GM08714 (cell line): ENCODE measurements around the gene TMEM117.
"Not testable (repeated sequence)": the region's sequence is repeated elsewhere in the genome, so short reads cannot be mapped to it uniquely, and the experiment has no call there.

Experiments
- H3K4me3 ChIP-seq: fragments of 200-500 bp; sonication (Bioruptor generic); 2 replicates; pipeline ENCODE4 v1.5.1; 2014; ENCODE audit warnings: mild to moderate bottlenecking, low read length, inconsistent platforms
- ZNF274 ChIP-seq: IDR thresholded peaks from 2 replicates; pipeline ENCODE4 v1.6.1; 2012; ENCODE audit warnings: mild to moderate bottlenecking, low read depth, low read length

TMEM117 gene

DNA sequence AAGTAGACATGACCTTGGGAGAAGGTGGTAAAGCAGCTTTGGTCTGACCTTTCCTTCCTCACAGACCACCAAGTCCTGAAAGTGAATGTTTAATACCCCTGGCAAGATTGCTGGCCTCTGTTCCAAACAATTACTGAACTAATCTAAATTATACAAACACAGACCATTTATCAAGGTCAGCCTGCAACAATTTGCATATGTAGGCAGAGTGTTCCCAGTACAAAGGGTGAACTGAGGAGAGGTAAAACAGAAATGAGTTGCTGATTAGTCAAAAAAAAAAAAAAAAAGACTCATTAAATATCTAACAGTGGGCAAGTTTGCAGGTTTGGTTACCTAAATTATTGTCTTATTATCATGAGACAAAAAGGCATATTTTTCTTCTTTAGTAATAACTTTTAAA lies 506.5 kb downstream of the TMEM117 start:
- TF ChIP-seq ZNF274, result no peak

DNA sequence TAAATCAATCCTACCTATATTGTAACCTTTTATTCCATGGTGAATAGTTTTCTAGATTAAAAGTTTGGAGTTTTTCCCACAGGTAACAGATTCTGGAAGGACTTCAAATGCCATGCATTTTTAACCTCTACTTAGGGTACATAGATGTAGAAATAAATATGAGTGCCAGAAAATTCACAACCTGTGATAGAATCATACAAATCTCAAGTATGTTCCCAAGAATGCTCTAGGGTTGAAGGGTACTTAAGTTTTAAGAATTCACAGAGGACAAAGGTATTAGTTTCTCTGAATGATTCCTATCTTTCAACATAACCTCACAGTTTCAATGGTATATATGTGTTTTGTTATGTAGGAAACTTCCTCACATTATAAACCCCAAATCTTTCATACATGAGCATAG lies 511.3 kb downstream of the TMEM117 start:
- H3K4me3 ChIP-seq, result no peak overlapping the region
- TF ChIP-seq ZNF274, result no peak

More for the DNA sequence above, 506.5 kb downstream of the TMEM117 start:
- H3K4me3 ChIP-seq, result no peak overlapping the region

GRCh38 chr12:44357494-44357893 lies 521.6 kb downstream of the TMEM117 start:
- H3K4me3 ChIP-seq, result no peak overlapping the region
- TF ChIP-seq ZNF274, result no peak

DNA sequence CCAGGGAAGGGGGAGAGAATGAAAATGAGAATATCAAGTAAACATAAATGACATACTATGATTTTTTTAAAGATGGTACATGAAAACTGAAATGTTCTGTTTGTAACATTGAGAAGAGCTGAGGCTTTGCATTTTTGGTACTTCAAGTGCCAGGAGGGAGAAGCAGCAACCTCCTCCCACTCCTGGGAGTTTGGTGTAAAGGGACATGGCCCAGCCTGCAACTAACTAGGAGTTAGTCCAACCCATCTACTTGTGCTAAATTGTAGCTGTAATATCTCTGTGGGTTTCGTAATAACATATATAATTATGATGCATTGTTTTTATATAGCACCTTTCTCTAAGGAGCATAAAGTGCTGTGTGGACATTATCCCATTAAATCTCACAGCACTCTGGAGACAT lies 522.8 kb downstream of the TMEM117 start:
- no peak for TF ChIP-seq ZNF274
- no peak overlapping the region for H3K4me3 ChIP-seq

- TF ChIP-seq ZNF274, result no peak
- H3K4me3 ChIP-seq, result no peak overlapping the region
Measured at GRCh38 chr12:44362947-44363346, 527.1 kb downstream of the TMEM117 start.

DNA sequence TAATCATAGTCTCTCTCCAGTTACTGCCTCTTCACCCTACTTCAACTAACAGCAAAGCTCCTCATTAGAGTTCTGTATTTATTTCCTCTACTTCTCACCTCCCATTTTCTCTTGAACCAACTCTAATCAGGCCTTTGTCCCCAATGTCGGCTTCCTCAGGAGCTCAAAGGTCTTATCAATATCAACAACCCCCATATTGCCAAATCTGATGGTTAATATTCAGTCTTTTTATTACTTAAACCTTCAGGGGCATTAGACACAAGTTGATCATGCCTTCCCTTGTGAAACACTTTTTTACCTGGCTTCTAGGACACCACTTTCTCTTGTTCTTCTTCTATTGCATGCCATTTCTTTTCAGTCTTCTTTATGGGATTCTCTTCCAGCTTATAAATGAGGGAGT lies 531.3 kb downstream of the TMEM117 start:
- no peak overlapping the region for H3K4me3 ChIP-seq
- TF ChIP-seq ZNF274, result no peak

- TF ChIP-seq ZNF274, result no peak
- no peak overlapping the region for H3K4me3 ChIP-seq
Measured at GRCh38 chr12:44367916-44368315, 532.0 kb downstream of the TMEM117 start.

- no peak overlapping the region for H3K4me3 ChIP-seq
- no peak for TF ChIP-seq ZNF274
Measured at GRCh38 chr12:44369998-44370397, 534.1 kb downstream of the TMEM117 start.

GRCh38 chr12:44370982-44371381 lies 535.1 kb downstream of the TMEM117 start:
- H3K4me3 ChIP-seq, result no peak overlapping the region
- TF ChIP-seq ZNF274, result no peak

DNA sequence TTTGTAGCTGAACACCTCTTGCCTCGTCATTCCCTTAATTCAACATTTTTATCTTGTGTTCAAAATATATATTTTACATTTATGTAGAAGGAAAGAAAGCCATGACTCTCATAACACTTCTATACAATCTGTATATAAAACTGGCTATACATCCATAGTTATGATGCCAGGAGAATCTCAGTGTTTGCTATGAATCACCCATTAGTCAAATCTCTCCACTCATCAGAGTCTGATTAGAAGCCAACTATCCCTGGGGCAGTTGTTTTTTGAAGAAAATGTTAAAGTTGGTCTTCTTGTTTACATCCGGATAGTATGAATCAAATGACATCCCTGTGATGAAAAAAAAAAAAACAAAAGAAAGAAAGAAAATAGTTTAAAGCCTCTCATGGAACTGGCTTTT lies 536.4 kb downstream of the TMEM117 start:
- TF ChIP-seq ZNF274, result no peak
- no peak overlapping the region for H3K4me3 ChIP-seq

- no peak overlapping the region for H3K4me3 ChIP-seq
- TF ChIP-seq ZNF274, result no peak
Measured at GRCh38 chr12:44375694-44376093, 539.8 kb downstream of the TMEM117 start.

GRCh38 chr12:44377443-44378187 lies 541.7 kb downstream of the TMEM117 start:
- H3K4me3 ChIP-seq, result no peak overlapping the region
- no peak for TF ChIP-seq ZNF274

- not testable (repeated sequence) for H3K4me3 ChIP-seq
Measured at GRCh38 chr12:44379113-44379512, 543.2 kb downstream of the TMEM117 start.

GRCh38 chr12:44379831-44380230 lies 544.0 kb downstream of the TMEM117 start:
- H3K4me3 ChIP-seq, result no peak overlapping the region
- TF ChIP-seq ZNF274, result no peak

DNA sequence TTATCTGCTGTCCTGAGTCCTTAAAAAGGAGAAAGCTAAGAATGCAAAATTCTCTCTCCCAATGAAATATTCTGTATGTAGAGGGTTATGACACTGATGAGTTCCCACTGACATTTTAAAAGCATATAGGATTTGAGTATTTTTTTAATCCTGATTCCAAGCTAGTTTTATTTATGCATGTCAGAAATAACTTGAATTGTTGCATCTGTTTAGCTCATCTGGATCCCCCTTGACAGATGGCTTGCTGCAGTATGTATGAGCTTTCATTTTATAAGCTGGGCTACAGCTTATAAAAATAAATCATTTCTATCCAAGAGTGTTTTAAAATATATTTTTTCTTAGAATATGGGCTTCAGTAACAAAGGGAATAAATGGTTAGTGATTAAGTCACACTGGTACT lies 545.0 kb downstream of the TMEM117 start:
- no peak overlapping the region for H3K4me3 ChIP-seq
- TF ChIP-seq ZNF274, result no peak

GRCh38 chr12:44381341-44381740 lies 545.5 kb downstream of the TMEM117 start:
- no peak for TF ChIP-seq ZNF274
- H3K4me3 ChIP-seq, result no peak overlapping the region

- no peak for TF ChIP-seq ZNF274
- H3K4me3 ChIP-seq, result no peak overlapping the region
Measured at GRCh38 chr12:44384136-44384535, 548.3 kb downstream of the TMEM117 start.
